ENCODE results near the gene CSNK1G1.

CSNK1G1 gene

GRCh38 chr15:64161688-64162477 lies 194.1 kb downstream of the CSNK1G1 start:
- TF ChIP-seq CTCF (IDR thresholded peaks at IDR 0.05): no peak

DNA sequence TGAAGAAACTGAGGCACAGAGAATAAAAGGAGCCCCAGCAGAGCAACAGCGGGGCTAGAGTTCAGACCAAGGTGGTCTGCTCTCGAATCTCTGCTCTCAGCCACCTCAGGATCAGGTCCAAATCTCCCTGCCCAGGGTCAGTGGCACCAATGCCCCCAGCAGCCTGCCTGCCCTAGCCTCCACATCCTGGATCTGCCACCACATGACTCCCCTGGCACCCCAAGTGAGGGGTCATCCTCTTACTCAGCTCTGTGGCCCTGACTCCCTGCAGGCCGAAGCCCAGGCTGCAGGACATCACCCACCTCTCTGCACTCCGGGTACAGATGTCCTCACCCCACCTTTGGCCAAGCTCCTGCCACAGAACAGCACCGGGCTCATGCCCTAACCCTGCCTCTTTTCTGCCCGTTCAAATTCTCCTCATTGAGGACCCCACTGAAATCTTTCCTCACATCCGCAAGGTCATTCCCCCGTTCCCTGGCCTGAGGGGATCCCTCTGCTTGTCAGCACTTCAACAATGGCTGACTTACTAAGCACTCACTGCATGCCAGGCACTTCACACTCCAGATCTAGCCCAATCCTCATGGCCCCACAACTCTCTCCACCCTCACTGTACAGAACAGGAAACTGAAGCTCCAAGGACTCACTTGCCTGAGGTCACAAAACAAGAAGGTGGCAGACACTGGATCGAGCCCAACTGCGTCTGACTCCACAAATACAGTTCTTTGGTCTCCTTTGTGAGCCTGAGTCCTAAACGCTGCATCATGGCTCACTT lies 197.4 kb downstream of the CSNK1G1 start:
- TF ChIP-seq CTCF (IDR thresholded peaks at IDR 0.05): no peak

GRCh38 chr15:64157599-64158125 lies 198.3 kb downstream of the CSNK1G1 start:
- TF ChIP-seq CTCF (IDR thresholded peaks at IDR 0.05): no peak

DNA sequence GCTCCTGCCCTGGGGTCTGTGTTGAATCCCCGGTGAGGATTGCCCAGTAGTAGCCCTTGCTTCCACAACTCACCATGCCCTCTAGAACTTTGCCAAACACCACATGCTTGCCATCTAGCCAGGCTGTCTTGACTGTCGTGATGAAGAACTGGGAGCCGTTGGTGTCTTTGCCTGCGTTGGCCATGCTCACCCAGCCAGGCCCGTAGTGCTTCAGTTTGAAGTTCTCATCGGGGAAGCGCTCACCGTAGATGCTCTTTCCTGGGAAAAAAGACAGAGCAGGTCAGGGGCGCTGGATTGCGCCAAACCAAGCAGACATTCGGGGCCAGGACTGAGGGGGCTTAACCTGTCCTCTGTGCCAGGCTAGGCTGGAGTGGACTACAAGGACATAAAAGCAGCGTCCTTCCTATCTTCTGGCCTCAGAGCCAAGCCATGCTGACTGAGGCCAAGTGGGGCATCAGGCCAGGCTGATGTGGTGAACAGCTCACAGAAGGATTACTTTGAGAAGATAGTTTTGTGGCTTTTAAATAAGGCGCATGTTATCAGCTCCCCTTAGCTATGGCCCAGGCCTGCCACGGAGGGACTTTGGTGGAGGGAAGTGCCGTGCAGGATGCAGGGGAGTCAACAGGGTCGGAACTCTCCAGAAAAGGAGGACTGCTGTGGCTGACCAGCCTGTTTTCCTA lies 199.2 kb downstream of the CSNK1G1 start:
- TF ChIP-seq CTCF (IDR thresholded peaks at IDR 0.05): no peak

- no peak for TF ChIP-seq CTCF (IDR thresholded peaks at IDR 0.05)
Observed at GRCh38 chr15:64155802-64156651, 199.9 kb downstream of the CSNK1G1 start.

DNA sequence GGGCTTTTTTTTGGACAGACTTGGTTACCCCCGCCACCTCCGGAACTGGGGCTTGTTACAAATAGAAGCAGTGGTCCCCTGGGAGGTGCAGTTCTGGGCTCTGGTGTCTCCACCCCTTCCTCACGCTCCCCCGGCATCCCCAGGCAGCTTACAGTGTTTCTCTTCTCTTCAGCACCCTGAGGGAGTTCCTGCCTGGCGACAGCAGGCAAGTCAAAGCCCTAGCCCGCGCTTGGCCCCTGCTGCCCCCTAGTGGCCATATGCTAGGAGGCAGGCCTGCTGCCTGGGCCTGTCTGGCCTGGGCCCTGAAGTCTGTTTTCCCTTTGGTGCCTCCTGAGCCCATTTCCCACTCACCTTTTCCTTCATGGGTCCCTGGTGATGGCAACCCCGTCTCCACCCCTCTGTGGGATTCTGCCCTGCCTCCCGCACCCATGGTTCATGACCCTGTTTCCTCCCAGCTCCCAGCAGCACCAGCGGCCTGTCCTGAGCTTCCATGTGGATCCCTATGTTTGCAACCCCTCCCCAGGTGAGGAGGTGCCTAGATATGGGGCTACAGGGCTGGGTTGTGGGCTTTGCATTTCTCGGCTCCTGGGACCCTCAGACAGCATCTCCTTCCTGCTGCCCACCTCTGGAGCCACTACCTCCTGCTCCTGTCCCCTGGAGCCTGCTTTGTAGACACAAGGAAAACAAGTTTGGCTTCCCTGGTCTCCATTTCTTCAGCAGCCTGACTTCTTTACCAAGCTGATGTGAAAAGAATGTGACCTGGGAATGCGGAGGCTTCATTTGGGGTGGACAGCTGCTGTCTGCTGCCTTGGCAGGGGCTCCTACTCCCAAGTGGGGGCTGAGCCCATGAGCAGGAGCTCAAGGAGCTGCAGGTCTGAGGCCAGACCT lies 202.2 kb downstream of the CSNK1G1 start:
- TF ChIP-seq CTCF (IDR thresholded peaks at IDR 0.05): peak; percentile 98

All from LNCAP (cell line).